Testis (tissue), 2 donors: ENCODE results near the gene KATNIP.

Experiments used
- POLR2A ChIP-seq: fragments of 450-650 bp; IDR thresholded peaks from one replicate; pipeline ENCODE4 v1.6.1; 2017; ENCODE audit warnings: antibody characterized with exemption, mild to moderate bottlenecking, moderate library complexity
- TF ChIP-seq, protein P1 (sequence below), 3 experiments: fragments of 450-650 bp in 2 of 3; fragments of 200-600 bp in 1 of 3; sonication (generic) in 1 of 3; IDR thresholded peaks; one replicate each; pipeline ENCODE4 v1.5.1; 2016 to 2019; ENCODE audit warnings: antibody characterized with exemption in 3 of 3, mild to moderate bottlenecking in 2 of 3, moderate library complexity in 1 of 3

DNA sequence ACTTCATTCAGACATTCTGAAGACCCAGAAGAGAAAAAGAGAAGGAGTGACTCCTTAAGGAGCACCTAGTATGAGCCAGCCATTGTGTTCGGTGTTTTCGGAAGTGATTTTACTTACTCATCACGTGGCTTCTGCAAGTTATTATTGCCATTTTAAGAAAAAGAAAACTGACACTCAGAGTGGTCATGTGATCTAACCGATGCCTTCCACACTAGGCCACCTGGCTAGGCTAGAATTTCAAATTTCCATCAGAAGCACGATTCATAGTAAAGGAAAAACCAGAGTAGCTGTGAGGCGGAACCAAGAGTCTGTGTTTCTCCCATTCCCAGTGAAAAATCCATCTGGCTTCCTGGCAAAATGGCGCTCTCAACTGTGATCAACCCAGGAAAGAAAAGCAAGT lies 32.3 kb upstream of the KATNIP start:
- TF ChIP-seq, protein P1, sequence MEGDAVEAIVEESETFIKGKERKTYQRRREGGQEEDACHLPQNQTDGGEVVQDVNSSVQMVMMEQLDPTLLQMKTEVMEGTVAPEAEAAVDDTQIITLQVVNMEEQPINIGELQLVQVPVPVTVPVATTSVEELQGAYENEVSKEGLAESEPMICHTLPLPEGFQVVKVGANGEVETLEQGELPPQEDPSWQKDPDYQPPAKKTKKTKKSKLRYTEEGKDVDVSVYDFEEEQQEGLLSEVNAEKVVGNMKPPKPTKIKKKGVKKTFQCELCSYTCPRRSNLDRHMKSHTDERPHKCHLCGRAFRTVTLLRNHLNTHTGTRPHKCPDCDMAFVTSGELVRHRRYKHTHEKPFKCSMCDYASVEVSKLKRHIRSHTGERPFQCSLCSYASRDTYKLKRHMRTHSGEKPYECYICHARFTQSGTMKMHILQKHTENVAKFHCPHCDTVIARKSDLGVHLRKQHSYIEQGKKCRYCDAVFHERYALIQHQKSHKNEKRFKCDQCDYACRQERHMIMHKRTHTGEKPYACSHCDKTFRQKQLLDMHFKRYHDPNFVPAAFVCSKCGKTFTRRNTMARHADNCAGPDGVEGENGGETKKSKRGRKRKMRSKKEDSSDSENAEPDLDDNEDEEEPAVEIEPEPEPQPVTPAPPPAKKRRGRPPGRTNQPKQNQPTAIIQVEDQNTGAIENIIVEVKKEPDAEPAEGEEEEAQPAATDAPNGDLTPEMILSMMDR (IDR thresholded peaks at IDR 0.05): no peak
- no peak for TF ChIP-seq POLR2A
